ENCODE data around the gene MAP3K20. TPM values are rescaled to one million over a fixed set of nuclear protein-coding genes. Genes with fewer than 3 reads are reported as not detected.

MAP3K20 gene
- total RNA-seq, 1 experiment from 2014 or later: 15.2 TPM

DNA sequence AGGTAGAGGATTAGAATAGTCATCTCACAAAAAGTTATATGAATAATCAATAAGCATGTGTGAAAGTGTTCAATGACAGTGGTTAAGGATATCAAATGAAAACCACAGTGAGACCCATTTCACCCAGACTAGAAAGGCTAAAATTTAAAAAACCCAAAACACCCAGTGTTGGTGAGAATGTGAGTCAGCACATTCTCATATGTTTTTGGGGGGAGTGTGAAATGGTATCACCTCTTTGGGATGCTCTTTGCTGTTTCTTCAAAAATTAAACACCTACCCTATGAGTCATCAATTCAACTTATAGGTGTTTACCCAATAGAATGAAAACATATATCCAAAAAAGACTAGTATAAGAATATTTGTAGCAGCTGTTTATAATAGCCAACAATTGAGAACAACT is 69.8 kb downstream of the MAP3K20 start (continued):
- TF ChIP-seq NFE2L1 (CRISPR knock-in tag; IDR thresholded peaks at IDR 0.05): no peak
- TF ChIP-seq GTF2I (CRISPR knock-in tag; conservative IDR thresholded peaks at IDR 0.05): no peak
- TF ChIP-seq, protein P1, sequence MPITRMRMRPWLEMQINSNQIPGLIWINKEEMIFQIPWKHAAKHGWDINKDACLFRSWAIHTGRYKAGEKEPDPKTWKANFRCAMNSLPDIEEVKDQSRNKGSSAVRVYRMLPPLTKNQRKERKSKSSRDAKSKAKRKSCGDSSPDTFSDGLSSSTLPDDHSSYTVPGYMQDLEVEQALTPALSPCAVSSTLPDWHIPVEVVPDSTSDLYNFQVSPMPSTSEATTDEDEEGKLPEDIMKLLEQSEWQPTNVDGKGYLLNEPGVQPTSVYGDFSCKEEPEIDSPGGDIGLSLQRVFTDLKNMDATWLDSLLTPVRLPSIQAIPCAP (CRISPR knock-in tag; IDR thresholded peaks at IDR 0.05): no peak

DNA sequence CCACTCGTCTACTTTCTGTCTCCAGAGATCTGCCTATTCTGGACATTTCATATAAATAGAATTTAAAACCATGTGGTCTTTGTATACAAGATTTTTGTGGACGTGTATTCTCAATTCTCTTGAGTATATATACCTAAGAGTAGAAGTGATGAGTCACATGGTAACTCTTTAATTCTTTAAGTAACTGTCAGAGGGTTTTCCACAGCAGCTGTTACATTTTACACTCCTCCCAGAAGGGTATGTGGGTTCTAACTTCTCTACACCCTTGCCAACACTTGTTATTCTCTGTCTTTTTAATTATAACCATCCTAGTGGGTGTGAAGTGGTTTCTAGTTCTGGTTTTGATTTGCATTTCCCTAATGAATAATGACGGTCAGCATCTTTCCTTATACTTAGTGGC is 70.9 kb downstream of the MAP3K20 start:
- Mint-ChIP-seq H3K9me3 (peaks cover 21% of the 10 kb centered on the region), H3K27me3 (ENCODE audit: low read depth) (no peaks in the 10 kb centered on the region), H3K4me1 (peaks cover 5% of the 10 kb centered on the region), H3K27ac (no peak overlapping the region), H3K36me3 (peaks cover 14% of the 10 kb centered on the region), H3K4me3 (no peak overlapping the region)
- POLR2A ChIA-PET: no interaction called here
- ATAC-seq (no peak), DNase-seq (ENCODE audit: low spot score) (no peak)
- TF ChIP-seq, protein P2, sequence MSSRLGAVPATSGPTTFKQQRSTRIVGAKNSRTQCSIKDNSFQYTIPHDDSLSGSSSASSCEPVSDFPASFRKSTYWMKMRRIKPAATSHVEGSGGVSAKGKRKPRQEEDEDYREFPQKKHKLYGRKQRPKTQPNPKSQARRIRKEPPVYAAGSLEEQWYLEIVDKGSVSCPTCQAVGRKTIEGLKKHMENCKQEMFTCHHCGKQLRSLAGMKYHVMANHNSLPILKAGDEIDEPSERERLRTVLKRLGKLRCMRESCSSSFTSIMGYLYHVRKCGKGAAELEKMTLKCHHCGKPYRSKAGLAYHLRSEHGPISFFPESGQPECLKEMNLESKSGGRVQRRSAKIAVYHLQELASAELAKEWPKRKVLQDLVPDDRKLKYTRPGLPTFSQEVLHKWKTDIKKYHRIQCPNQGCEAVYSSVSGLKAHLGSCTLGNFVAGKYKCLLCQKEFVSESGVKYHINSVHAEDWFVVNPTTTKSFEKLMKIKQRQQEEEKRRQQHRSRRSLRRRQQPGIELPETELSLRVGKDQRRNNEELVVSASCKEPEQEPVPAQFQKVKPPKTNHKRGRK (CRISPR knock-in tag; IDR thresholded peaks at IDR 0.05; ENCODE audit: borderline replicate concordance): no peak
- TF ChIP-seq KAT7 (CRISPR knock-in tag; IDR thresholded peaks at IDR 0.05; ENCODE audit: borderline replicate concordance): no peak
- TF ChIP-seq, protein P3, sequence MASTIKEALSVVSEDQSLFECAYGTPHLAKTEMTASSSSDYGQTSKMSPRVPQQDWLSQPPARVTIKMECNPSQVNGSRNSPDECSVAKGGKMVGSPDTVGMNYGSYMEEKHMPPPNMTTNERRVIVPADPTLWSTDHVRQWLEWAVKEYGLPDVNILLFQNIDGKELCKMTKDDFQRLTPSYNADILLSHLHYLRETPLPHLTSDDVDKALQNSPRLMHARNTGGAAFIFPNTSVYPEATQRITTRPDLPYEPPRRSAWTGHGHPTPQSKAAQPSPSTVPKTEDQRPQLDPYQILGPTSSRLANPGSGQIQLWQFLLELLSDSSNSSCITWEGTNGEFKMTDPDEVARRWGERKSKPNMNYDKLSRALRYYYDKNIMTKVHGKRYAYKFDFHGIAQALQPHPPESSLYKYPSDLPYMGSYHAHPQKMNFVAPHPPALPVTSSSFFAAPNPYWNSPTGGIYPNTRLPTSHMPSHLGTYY (CRISPR knock-in tag; IDR thresholded peaks at IDR 0.05): no peak
- TF ChIP-seq FOXK1 (CRISPR knock-in tag; IDR thresholded peaks at IDR 0.05): no peak
- TF ChIP-seq, protein P4, sequence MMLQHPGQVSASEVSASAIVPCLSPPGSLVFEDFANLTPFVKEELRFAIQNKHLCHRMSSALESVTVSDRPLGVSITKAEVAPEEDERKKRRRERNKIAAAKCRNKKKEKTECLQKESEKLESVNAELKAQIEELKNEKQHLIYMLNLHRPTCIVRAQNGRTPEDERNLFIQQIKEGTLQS (CRISPR knock-in tag; conservative IDR thresholded peaks at IDR 0.05): no peak
- no peak for TF ChIP-seq ZNF232 (CRISPR knock-in tag; IDR thresholded peaks at IDR 0.05)
- TF ChIP-seq, protein P5, sequence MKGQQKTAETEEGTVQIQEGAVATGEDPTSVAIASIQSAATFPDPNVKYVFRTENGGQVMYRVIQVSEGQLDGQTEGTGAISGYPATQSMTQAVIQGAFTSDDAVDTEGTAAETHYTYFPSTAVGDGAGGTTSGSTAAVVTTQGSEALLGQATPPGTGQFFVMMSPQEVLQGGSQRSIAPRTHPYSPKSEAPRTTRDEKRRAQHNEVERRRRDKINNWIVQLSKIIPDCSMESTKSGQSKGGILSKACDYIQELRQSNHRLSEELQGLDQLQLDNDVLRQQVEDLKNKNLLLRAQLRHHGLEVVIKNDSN (CRISPR knock-in tag; IDR thresholded peaks at IDR 0.05): no peak
- no peak for TF ChIP-seq HMGA2 (CRISPR knock-in tag; IDR thresholded peaks at IDR 0.05)
- TF ChIP-seq RELA (CRISPR knock-in tag; IDR thresholded peaks at IDR 0.05; ENCODE audit: borderline replicate concordance): no peak
- CTCF ChIA-PET: no interaction called here

DNA sequence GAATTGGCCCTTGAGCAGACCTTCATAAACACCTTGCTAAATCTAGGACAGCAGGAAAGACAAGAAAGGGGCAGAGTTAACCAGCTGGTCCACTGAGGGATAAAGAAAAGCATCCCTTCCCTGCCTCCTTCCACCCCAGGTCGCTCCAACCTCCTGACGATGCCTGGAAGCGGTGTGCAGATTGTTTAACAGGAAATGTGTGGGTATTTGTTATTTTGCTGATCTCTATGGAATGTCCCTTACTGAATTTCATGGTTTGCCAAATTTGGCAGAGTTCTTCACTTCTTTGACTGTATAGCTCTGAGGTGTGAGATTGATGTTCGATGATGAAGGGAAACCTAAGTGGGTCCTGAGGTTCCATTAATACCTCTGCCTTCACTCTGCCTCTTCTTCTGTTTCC is 72.9 kb downstream of the MAP3K20 start:
- ChIA-PET CTCF (interaction anchor here (0.5 kb wide), 1 partner anchor 162 kb away, joined by 6 read pairs; no protein-coding TSS in a partner anchor), POLR2A (no interaction called here)
- ATAC-seq: no peak
- Mint-ChIP-seq H3K36me3 (peaks cover under 1% of the 10 kb centered on the region), H3K4me1 (peaks cover 15% of the 10 kb centered on the region), H3K27ac (no peak overlapping the region), H3K4me3 (no peak overlapping the region), H3K9me3 (peaks cover 5% of the 10 kb centered on the region), H3K27me3 (ENCODE audit: low read depth) (no peaks in the 10 kb centered on the region)
- no peak for DNase-seq (ENCODE audit: low spot score)
- TF ChIP-seq ZNF121 (CRISPR knock-in tag; IDR thresholded peaks at IDR 0.05): no peak
- TF ChIP-seq ESRRA (CRISPR knock-in tag; IDR thresholded peaks at IDR 0.05; ENCODE audit: borderline replicate concordance): no peak
- TF ChIP-seq MYBL2 (CRISPR knock-in tag; IDR thresholded peaks at IDR 0.05): no peak
- TF ChIP-seq GTF2I (CRISPR knock-in tag; conservative IDR thresholded peaks at IDR 0.05): no peak
- TF ChIP-seq, protein P6, sequence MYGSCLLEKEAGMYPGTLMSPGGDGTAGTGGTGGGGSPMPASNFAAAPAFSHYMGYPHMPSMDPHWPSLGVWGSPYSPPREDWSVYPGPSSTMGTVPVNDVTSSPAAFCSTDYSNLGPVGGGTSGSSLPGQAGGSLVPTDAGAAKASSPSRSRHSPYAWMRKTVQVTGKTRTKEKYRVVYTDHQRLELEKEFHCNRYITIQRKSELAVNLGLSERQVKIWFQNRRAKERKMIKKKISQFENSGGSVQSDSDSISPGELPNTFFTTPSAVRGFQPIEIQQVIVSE (CRISPR knock-in tag; IDR thresholded peaks at IDR 0.05; ENCODE audit: borderline replicate concordance): no peak
- TF ChIP-seq RELA (CRISPR knock-in tag; IDR thresholded peaks at IDR 0.05; ENCODE audit: borderline replicate concordance): no peak
- no peak for TF ChIP-seq CREM (CRISPR knock-in tag; IDR thresholded peaks at IDR 0.05)
- TF ChIP-seq EMX1 (CRISPR knock-in tag; IDR thresholded peaks at IDR 0.05): no peak
- TF ChIP-seq ZNF416 (CRISPR knock-in tag; IDR thresholded peaks at IDR 0.05): no peak
- TF ChIP-seq FOXP1 (CRISPR knock-in tag; IDR thresholded peaks at IDR 0.05; ENCODE audit: borderline replicate concordance): no peak
- TF ChIP-seq, protein P7, sequence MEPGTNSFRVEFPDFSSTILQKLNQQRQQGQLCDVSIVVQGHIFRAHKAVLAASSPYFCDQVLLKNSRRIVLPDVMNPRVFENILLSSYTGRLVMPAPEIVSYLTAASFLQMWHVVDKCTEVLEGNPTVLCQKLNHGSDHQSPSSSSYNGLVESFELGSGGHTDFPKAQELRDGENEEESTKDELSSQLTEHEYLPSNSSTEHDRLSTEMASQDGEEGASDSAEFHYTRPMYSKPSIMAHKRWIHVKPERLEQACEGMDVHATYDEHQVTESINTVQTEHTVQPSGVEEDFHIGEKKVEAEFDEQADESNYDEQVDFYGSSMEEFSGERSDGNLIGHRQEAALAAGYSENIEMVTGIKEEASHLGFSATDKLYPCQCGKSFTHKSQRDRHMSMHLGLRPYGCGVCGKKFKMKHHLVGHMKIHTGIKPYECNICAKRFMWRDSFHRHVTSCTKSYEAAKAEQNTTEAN (CRISPR knock-in tag; IDR thresholded peaks at IDR 0.05): no peak
- no peak for TF ChIP-seq ETV6 (CRISPR knock-in tag; IDR thresholded peaks at IDR 0.05)
- TF ChIP-seq, protein P8, sequence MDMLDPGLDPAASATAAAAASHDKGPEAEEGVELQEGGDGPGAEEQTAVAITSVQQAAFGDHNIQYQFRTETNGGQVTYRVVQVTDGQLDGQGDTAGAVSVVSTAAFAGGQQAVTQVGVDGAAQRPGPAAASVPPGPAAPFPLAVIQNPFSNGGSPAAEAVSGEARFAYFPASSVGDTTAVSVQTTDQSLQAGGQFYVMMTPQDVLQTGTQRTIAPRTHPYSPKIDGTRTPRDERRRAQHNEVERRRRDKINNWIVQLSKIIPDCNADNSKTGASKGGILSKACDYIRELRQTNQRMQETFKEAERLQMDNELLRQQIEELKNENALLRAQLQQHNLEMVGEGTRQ (CRISPR knock-in tag; IDR thresholded peaks at IDR 0.05): no peak
- TF ChIP-seq NR3C1 (CRISPR knock-in tag; conservative IDR thresholded peaks at IDR 0.05; ENCODE audit: low read depth): no peak
- TF ChIP-seq, protein P9, sequence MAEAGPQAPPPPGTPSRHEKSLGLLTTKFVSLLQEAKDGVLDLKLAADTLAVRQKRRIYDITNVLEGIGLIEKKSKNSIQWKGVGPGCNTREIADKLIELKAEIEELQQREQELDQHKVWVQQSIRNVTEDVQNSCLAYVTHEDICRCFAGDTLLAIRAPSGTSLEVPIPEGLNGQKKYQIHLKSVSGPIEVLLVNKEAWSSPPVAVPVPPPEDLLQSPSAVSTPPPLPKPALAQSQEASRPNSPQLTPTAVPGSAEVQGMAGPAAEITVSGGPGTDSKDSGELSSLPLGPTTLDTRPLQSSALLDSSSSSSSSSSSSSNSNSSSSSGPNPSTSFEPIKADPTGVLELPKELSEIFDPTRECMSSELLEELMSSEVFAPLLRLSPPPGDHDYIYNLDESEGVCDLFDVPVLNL (CRISPR knock-in tag; IDR thresholded peaks at IDR 0.05; ENCODE audit: borderline replicate concordance, low read depth): no peak
- no peak for TF ChIP-seq ZNF317 (CRISPR knock-in tag; IDR thresholded peaks at IDR 0.05; ENCODE audit: borderline replicate concordance, low read depth)

All from WTC11 (cell line).